Esophagus mucosa (tissue), 1 donor: ENCODE results near the gene FGFRL1. TPM values are rescaled to one million over a fixed set of nuclear protein-coding genes. Genes with fewer than 3 reads are reported as not detected.

ENCODE experiments used
- ATAC-seq: fragments of 200-7000 bp; cut with Tn5 transposase; one replicate; pipeline ENCODE4 v1.9.1; 2020
- total RNA-seq: library from RNA; stranded (reverse); gene quantifications from one replicate; pipeline ENCODE4 v1.2.4, GENCODE V29; 2023
- donor health status: DM: yes; HTN: yes; CAD: no.

Gene FGFRL1
- total RNA-seq, 1 donor from 2014 or later = 2.2 TPM

DNA sequence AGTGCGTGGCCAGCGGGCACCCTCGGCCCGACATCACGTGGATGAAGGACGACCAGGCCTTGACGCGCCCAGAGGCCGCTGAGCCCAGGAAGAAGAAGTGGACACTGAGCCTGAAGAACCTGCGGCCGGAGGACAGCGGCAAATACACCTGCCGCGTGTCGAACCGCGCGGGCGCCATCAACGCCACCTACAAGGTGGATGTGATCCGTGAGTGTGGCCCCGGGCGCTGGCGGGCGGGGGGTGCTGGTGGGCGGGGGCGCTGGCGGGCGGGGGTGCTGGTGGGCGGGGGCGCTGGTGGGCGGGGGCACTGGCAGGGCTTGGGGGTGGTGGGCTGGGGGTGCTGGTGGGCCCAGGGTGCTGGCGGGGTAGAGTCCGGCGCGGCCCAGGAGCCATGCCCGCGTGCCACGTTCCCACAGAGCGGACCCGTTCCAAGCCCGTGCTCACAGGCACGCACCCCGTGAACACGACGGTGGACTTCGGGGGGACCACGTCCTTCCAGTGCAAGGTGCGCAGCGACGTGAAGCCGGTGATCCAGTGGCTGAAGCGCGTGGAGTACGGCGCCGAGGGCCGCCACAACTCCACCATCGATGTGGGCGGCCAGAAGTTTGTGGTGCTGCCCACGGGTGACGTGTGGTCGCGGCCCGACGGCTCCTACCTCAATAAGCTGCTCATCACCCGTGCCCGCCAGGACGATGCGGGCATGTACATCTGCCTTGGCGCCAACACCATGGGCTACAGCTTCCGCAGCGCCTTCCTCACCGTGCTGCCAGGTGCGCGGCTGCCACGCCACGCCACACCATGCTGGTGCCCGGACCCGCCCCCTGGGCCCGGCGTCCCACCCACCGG, 12.7 kb downstream of the FGFRL1 start:
- ATAC-seq = no peak

DNA sequence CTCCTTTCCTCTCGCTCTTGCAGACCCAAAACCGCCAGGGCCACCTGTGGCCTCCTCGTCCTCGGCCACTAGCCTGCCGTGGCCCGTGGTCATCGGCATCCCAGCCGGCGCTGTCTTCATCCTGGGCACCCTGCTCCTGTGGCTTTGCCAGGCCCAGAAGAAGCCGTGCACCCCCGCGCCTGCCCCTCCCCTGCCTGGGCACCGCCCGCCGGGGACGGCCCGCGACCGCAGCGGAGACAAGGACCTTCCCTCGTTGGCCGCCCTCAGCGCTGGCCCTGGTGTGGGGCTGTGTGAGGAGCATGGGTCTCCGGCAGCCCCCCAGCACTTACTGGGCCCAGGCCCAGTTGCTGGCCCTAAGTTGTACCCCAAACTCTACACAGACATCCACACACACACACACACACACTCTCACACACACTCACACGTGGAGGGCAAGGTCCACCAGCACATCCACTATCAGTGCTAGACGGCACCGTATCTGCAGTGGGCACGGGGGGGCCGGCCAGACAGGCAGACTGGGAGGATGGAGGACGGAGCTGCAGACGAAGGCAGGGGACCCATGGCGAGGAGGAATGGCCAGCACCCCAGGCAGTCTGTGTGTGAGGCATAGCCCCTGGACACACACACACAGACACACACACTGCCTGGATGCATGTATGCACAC, 13.6 kb downstream of the FGFRL1 start:
- ATAC-seq = no peak

DNA sequence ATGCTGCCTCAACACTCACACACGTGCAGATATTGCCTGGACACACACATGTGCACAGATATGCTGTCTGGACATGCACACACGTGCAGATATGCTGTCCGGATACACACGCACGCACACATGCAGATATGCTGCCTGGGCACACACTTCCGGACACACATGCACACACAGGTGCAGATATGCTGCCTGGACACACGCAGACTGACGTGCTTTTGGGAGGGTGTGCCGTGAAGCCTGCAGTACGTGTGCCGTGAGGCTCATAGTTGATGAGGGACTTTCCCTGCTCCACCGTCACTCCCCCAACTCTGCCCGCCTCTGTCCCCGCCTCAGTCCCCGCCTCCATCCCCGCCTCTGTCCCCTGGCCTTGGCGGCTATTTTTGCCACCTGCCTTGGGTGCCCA, 14.7 kb downstream of the FGFRL1 start:
- ATAC-seq = peak; percentile 73

DNA sequence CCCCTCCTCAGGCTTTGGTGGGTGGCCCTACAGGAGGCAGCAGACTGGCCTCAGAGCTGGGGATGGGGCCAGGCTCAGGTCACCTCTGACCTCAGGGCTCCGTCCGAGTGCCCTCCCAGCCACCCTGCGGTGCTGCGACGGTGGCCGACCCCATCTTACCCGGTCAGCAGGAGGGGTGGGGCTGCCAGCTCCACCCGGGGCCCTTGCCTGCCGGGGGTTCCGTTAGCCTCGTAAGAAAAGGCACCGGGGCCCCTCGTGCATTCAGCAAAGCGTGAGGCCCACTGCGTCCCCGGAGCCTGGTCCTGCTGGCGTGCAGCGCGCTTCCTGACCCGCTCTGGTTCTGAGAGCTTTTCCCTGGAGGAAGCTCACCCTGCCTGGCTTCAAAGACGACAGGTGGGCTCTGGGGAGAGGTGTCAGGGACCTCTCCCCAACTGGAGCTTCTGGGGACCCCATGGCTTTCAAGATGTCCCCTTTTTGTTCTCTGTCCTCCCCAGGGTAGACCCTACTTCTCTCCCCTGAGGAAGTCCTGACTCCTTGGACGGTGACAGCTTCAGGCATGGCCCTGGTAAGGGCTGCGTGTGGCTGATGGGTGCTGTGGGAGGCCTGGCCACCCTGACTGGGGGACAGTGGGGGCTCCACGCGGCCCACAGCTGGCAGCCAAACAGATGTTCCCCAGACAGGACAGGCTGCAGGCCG, 15.9 kb downstream of the FGFRL1 start:
- ATAC-seq = no peak

DNA sequence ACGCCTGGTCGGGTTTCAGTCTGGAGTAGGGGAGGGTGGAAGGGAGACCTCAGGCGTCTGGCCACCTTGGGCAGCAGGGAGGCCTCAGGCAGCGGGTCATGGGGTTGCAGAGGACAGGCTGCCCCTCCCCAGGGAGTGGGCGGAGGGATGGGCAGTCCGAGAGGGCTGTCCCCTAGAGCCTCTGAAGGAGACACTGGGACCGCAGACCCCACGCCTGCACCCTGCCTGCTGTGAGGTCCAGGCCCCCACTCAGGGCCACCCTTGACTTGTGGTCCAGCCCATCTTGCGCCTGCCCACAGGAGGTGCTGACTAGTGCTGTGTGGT, 16.5 kb downstream of the FGFRL1 start:
- no peak for ATAC-seq

DNA sequence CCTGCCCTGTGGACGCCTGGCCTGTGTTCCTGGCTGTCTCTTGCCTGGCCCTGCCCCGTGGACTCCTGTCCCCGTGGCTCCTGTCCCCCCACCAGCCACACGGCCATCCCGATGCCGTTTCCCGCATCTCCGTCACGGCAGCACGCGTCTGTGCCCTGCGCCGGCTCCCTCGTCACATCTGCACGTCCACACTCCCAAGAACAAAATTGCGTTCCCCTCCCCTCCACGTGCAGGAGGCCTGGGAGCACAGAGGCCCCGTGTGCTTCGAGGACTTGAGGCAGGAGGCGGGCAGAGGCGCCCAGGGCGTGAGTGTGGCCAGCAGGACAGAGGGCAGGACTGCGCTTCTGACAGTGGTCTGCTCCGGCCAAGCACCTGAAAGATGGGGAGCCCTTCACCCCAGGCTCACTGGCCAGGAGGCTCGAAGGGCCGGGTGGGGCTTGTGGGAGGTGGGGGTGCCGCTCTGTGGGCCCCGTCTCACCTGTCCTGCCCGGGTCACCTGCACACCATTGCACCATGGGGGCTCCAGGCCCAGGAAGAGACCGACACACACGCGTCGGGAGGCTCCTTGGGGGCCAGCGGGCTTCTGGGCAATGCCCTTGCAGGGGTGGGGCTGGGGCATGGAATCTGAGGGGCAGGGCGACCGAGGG, 17.3 kb downstream of the FGFRL1 start:
- no peak for ATAC-seq

DNA sequence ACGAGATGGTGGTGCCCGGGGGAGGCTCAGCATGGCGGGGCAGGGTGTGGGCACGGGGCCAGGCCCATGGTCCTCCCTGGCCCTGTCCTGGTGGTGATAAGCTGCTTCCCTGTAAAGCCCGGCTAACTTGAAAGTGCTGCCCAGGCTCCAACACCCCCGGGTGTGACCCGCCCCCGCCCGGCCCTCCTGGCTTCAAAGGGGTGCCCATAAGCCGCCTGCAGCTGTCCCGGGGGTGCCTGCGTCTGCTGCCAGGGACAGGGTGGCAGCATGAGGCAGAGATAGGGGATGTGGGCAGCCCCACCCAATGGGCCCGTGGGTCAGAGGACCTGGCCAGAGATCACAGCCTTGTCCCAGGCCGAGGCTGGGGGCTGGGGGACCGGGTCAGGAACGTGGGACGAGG, 18.1 kb downstream of the FGFRL1 start:
- no peak for ATAC-seq

DNA sequence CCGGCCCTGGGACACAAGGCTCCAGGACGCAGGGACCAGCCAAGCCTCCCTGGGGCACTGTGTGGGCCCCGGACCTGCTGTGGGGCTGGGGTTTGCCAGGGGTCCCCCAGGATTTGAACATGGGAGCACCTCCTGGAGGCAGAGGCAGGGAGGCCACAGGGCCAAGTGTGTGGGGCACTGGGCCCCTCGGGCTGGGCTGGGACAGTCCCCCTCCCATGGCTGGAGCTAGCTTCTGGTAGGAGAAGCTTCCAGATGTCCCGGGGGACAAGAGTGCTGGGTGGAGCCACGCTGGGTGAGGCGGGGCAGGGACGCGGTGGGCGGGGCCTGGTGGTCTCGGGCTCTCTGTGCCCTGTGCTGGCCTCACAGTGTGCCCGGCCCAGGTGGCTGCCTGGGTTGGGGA, 18.6 kb downstream of the FGFRL1 start:
- no peak for ATAC-seq

DNA sequence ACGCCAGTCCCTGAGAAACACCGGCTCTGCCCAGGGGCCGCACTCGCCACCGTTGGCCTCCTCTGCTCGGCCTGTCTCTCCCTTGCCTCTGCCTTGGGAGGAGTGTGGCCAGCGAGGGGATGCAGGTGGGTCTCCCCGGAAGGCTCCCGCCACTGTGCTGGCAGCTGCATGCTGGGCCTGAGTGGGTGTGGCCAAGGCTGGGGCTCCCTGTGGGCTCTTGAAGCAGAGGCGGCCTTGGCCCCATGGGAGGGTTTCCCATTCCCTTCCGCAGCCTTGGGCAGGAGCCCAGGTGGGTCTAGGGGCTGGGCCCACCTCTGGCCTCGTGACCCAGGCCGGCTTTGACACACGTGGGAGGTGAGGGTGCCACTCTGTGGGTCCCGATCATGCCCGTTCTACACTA, 19.1 kb downstream of the FGFRL1 start:
- no peak for ATAC-seq

DNA sequence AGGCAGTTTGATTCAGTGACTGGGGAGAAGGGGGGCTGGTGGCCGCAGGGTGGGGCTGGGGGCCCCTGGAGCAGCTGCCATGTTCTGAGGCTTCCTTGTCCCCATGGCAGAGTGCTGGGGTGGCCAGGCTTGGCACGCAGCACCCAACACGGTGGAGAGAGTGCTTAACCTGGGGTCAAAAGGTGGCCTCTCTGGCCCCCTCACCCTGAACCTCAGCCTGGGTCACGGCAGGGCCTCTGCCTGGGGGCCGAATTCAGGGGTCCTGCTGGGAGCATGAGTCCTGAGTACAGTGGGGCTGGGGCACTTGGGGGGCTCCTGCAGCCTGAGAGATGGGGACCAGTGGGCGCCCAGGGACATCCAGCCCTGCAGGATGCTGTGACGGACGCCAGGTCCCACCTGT, 19.9 kb downstream of the FGFRL1 start:
- ATAC-seq = no peak

DNA sequence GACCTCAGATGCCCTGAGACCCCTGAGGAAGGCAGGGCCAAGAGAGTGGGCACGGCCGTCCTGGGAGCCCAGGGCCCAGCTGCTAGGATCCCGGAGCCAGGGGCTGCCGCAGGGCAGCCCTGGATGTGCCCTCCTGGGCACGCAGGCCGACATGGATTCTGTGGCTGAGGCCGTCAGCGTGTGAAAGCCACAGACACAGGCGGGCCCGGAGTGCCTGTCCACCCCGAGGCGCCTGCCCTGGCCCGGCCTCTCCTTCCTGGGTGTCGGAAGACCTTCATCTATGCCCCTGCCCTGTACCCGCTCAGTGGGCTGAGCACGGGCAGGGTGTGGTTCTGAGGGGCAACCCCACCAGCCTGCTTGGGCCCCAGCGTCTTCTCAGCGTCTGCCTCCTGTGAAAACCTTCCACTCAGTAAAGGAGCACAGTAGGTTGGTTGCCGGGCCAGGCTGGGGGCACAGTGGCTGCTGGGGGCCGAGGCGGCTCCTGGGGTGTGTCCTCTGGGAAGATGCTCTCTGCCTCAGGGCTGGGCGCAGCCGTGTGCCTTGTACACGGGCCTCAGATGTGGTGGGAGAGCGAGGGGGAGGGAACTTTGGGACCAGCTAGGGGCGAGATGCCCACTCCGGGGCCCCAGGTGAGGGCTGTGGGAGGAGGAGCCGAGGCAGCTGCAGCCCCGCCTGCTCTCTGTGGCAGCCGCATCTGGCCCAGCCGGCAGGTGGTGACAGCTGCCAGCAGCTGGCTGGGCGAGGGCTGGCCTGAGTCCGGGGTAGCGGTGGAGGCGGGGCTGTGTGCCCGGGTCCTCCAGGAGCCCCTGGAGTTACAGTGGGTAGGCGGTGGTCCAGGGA, 20.8 kb downstream of the FGFRL1 start:
- ATAC-seq = no peak

DNA sequence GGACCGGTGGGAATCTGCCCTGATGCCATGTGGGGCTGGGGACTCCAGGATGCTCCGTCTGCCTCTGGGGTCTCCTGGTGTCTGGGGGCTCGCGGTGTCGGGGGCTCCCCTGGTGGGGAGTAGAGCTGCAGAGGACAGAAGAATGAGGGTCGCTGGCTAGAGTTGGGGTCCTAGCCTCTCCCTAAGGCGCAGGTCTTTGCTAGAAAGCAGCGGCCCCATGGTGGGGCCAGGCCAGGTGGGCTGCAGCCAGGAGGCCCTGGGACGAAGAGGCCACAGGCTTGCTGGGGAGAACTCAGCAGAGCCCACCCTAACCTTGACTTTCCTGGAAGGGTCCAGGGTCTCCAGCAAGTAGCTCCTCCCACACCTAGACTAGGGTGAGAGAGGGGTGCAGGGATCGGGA, 21.4 kb downstream of the FGFRL1 start:
- ATAC-seq = no peak

DNA sequence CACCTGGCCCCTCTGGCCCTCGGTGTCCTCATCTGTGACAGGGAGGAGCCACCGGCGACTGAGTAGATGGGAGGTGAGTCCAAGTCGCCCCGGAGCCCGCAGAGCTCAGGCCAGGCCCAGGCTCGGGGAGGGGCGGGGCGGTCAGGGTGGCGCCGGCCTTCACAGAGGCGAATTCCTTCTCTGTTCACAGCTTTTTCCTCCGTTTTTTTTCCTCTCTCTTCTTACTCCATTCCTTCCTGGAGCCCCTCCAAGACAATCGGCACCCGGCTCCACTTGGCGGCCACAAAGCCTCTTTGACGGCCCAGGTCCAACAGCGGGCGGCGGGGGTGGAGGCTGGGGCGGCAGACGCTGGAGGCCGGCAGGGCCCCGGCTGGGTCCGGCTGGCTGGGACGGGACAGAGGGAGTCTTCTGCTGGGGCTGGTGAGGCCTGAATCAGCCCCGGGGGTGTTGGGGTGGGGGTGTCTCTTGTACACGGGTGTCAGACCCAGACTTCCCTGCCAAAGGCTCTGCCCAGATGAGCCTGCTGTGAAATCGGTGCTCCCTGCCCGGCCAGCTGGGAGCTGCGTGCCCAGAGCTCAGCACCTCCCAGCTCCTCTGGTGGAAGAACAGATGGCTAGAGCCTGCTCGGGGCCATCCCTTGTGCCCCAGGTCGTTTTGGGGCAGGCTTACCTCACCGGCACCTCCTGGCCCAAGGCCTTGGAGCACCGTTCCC, 22.6 kb downstream of the FGFRL1 start:
- ATAC-seq = no peak

DNA sequence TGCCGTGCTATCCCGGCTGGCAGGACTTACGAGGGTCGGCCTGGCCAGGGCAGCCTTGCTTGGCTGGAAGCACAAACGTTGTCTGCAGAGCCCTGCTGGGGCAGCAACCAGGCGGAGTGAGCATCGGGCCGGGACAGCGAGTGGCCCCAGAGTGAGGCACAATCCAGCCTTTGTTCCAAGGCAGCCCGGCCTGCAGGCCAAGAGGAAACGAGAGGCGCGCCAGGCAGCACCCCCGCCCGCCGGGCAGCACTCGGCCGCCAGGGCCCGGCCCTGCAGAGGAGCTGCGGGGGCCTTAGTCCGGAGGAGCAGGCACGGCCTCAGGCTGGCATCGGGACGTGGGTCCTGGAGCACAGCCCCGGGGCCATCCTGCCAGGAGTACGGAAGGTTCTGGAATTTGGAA, 24.1 kb downstream of the FGFRL1 start:
- no peak for ATAC-seq

DNA sequence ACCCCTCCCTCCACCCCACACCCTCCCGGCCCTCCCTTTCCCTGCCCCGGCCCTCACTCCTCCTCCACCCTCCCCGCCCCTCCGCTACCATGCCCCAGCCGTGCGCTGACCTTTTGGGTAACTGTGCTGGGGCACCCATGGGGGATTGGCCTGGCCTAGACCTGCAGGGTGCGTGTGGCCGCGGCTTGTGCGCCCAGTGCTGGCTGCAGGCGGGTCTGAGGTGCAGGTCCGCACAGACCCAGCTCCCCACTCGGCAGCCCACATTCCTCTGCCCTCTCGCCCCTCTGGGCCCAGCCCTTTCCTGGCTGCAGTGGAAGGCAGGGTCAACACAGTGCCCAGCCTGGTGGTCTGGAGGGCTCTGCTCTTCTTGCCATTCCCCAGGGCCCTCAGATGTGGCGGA, 24.7 kb downstream of the FGFRL1 start:
- ATAC-seq = no peak

DNA sequence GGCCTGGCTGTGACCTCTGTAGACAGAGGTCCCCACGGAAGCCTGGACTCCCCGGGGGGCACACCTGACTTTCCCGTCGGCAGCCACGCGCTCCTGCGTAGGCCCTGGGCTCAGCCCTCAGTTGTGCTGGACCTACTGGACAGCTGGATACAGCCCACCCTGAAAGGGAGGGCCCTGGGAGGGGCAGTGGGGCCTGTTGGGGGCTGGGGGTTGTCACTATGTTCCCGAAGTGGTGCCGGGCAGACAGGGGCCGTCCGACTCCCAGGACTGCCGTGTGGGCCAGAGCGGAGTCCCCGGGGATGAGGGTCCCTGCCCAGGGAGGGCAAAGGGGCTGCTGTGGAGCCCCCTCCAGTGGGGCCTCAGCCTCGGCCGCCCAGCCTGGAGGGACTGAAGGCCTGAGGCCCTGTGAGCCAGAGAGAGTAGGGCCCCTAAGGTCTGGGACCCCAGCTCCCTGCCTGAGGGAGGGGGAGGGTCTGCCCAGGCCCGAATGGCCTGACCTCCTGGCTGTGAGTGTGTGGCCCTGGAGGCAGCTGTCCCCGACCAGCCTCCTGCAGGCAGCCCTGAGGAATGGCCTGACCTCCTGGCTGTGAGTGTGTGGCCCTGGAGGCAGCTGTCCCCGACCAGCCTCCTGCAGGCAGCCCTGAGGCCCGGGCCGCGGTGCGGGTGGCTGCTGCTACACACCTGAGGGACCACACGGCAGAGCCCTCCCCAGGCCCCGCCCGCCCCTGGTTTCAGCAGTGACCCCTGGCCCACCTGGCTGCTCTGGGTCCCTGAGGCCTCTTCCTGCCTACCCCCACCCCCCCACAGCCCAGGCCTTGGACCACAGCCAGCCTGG, 25.8 kb downstream of the FGFRL1 start:
- ATAC-seq = no peak

DNA sequence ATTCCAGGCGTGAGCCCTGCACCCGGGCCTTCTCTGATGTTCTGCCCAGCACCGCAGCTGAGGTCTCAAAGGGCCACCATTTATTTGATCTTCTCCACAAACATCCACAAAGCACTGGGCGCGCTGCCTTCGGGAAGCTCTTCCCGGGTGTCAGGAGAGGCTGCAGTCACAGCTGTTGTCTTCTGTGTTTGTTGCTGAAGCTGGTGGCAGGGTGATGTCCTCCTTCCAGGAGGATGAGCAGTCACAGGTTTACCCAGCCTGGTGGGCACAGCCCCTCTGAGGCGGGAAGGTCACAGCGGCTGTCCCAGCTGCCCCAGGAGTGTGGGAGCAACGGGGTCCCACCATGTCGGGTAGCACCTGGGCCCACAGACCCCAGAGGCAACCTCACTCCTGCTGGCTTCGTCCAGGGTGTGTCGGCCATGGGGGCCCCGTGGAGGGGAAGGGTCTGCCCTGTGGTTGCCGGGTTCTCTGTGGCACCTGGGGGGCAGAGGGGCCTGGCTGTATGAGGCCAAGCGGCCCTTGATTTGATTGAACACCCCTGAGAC, 27.6 kb downstream of the FGFRL1 start:
- no peak for ATAC-seq

DNA sequence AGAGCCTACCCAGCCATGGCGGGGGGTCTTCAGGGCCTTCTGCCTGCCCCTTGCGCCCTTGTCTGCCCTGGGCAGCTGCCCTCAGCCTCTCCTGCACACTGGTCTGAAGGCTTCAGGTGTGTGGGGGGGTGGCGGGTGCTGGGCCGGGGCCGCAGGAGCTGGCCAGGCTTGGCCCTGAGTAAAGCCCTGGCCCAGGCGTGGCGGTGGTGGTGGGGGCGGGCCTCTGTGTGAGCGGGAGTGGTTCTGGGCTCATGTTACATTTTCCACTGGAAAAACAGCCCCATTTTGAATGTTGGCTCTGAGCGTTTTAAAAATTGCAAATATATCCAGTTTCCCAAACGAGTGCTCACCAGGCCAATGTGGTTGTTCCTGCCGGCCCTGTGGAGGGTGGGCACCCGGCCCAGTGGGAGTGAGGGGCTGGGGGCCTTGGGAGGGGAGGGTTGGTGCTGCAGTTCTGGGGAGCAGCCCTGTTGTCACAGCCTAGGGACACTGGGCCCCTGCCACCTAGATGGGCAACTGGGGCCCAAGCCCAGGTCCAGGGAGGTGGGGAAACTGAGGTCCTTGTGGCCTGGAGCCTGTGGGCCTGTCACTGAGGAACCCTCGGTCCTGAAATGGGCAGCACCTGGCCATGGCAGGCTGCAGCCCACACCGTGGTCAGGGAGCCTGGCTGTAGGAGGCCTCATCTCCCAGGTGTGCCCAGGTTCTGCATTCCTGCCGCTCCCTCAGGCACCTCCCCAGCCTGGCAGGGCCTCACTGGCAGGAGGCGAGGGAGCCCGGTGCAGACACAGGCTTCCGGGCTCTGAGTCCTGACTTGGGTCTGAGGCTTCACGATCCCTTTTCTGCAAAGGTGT, 28.3 kb downstream of the FGFRL1 start:
- no peak for ATAC-seq

DNA sequence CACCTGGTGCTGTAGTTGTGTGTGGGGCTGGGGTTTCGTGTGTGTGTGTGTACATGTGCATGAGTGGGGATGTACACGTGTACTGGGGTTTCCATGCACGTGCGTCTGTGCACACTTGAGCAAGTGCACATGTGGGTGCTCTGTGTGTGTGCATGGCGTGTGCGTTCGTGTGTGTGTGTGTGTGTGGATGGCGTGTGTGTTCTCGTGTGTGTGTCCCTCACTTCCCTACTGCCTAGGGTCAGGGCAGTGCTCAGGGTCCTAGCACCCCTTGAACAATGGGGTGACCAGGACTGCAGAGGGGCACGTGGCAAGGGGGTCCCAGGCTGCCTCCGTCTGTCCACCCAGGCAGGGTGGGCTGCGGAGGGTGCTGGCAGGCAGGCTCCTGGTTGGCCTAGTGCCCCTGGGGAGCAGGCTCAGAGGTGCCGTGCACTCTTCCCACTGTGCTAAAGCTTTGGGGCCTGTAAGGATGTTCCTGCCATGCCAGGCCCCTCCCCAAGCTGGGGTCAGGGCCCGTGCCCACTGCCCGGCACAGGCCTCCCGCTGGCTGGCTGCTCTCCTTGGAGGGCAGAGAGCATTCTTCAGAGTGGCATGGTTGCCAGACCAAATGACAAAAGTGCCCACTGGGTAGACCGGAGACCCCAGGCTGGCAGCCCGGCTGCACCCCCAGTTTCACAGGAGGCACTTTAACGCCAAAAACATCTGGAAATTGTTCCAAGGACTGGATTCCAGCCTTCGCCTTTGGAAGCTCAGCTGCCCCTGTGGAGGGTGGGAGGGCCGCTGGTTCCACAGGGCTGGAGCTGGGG, 29.1 kb downstream of the FGFRL1 start:
- no peak for ATAC-seq
